HCT116 (cell line): ENCODE measurements around the gene DLG2. TPM values are rescaled to one million over a fixed set of nuclear protein-coding genes. Genes with fewer than 3 reads are reported as not detected.

Experiments used
- ATAC-seq: fragments of 200-7000 bp; cut with Tn5 transposase; 2 replicates; pipeline ENCODE4 v1.9.1; 2020; ENCODE audit warnings: mild to moderate bottlenecking, moderate library complexity
- BruUV-seq: library from RNA; stranded (reverse); fragments of 400-500 nt; replicated peaks from 2 replicates; lab custom pipeline; 2021; lab: Mats Ljungman, UMichigan
- CTCF ChIA-PET: fragments of 300-600 bp; sonication (Branson Sonifier 250); formaldehyde crosslinking; loops from one replicate; lab custom pipeline; 2021; ENCODE audit warnings: antibody characterized with exemption; lab: Charles Lee
- POLR2A ChIA-PET: fragments of 300-600, 350-600 bp; sonication (Branson Sonifier 250); formaldehyde crosslinking; loops from one replicate; lab custom pipeline; 2021; ENCODE audit warnings: antibody characterized with exemption; lab: Charles Lee
- RAD21 ChIA-PET, 2 experiments: fragments of 300-600 bp; sonication (Branson Sonifier 250); formaldehyde crosslinking; loops; one replicate each; lab custom pipeline; 2023; ENCODE audit warnings: low total read pairs in 2 of 2; ENCODE audit not compliant: uncharacterized antibody in 2 of 2, unreplicated experiment in 2 of 2, low non-redundant PET in 1 of 2; lab: Charles Lee
- DNase-seq: peaks from one replicate; pipeline ENCODE4 v3.0.0-alpha.2; 2010; ENCODE audit warnings: low read depth, low spot score
- H2AFZ ChIP-seq: fragments of 200-600 bp; shearing (Covaris generic), sonication (generic); 2 replicates; pipeline ENCODE4 v1.6.1; 2017; ENCODE audit warnings: low read depth, mixed run types, mixed read lengths, antibody characterized with exemption, low read length; ENCODE audit not compliant: poor library complexity, severe bottlenecking
- H3K27ac ChIP-seq: 2 replicates; pipeline ENCODE4 v1.5.1; 2012; ENCODE audit warnings: low read depth, low read length
- H3K27me3 ChIP-seq: fragments of 200-600 bp; sonication (generic); 2 replicates; pipeline ENCODE4 v1.6.1; 2016; ENCODE audit warnings: mixed run types, low read length, mixed read lengths; ENCODE audit not compliant: insufficient read depth
- H3K36me3 ChIP-seq, 2 experiments: fragments of 200-500 bp in 1 of 2; fragments of 200-600 bp in 1 of 2; sonication (Bioruptor generic) in 1 of 2; sonication (generic) in 1 of 2; 2 replicates each; pipeline versions ENCODE4 v1.5.1 to v1.6.1; 2014 to 2016; ENCODE audit warnings: low read length in 2 of 2, inconsistent platforms in 1 of 2, mixed read lengths in 1 of 2, mixed run types in 1 of 2; ENCODE audit not compliant: insufficient read depth in 2 of 2, control insufficient read depth in 1 of 2
- H3K4me1 ChIP-seq, 2 experiments: fragments of 200-600 bp in 1 of 2; sonication (generic) in 1 of 2; 2 replicates each; pipeline versions ENCODE4 v1.5.1 to v1.6.1; 2012 to 2017; ENCODE audit warnings: low read length in 2 of 2, inconsistent platforms in 1 of 2, mild to moderate bottlenecking in 1 of 2, mixed read lengths in 1 of 2, mixed run types in 1 of 2, moderate library complexity in 1 of 2; ENCODE audit not compliant: insufficient read depth in 2 of 2, control insufficient read depth in 1 of 2
- H3K4me2 ChIP-seq: fragments of 200-600 bp; sonication (generic); 2 replicates; pipeline ENCODE4 v1.6.1; 2017; ENCODE audit warnings: mixed run types, low read length, mixed read lengths
- H3K4me3 ChIP-seq, 2 experiments: fragments of 200-600 bp in 1 of 2; sonication (generic) in 1 of 2; replicated peaks in 1 of 2; 2 replicates each; pipeline ENCODE4 v1.5.1; 2011 to 2016; ENCODE audit warnings: low read length in 2 of 2, control low read depth in 1 of 2, low read depth in 1 of 2, mild to moderate bottlenecking in 1 of 2, mixed read lengths in 1 of 2, mixed run types in 1 of 2
- H3K79me2 ChIP-seq: fragments of 200-600 bp; sonication (generic); 2 replicates; pipeline ENCODE4 v1.6.1; 2017; ENCODE audit warnings: mild to moderate bottlenecking, mixed run types, low read length, moderate library complexity, mixed read lengths; ENCODE audit not compliant: insufficient read depth
- H3K9ac ChIP-seq: fragments of 200-600 bp; sonication (generic); 2 replicates; pipeline ENCODE4 v1.6.1; 2016; ENCODE audit warnings: low read length, mixed read lengths
- H3K9me2 ChIP-seq: fragments of 200-600 bp; sonication (generic), shearing (Covaris generic); 2 replicates; pipeline ENCODE4 v1.6.1; 2017; ENCODE audit warnings: mixed run types, mild to moderate bottlenecking, moderate library complexity; ENCODE audit not compliant: insufficient read depth
- H3K9me3 ChIP-seq, 2 experiments: fragments of 200-500 bp in 1 of 2; fragments of 200-600 bp in 1 of 2; sonication (Bioruptor generic) in 1 of 2; sonication (generic) in 1 of 2; 2 replicates each; pipeline ENCODE4 v1.6.1; 2014 to 2017; ENCODE audit warnings: low read length in 2 of 2, mixed read lengths in 2 of 2, inconsistent platforms in 1 of 2, low read depth in 1 of 2, mild to moderate bottlenecking in 1 of 2, mixed run types in 1 of 2, moderate library complexity in 1 of 2; ENCODE audit not compliant: control insufficient read depth in 1 of 2, insufficient read depth in 1 of 2
- H4K20me1 ChIP-seq: fragments of 200-600 bp; sonication (generic), shearing (Covaris generic); 2 replicates; pipeline ENCODE4 v1.6.1; 2017; ENCODE audit warnings: mixed run types, mild to moderate bottlenecking, moderate library complexity; ENCODE audit not compliant: insufficient read depth
- EZH2 ChIP-seq: fragments of 200-600 bp; sonication (generic); IDR thresholded peaks from 2 replicates; pipeline ENCODE4 v1.6.1; 2017; ENCODE audit warnings: antibody characterized with exemption, mixed run types
- EZH2phosphoT487 ChIP-seq: fragments of 200-600 bp; IDR thresholded peaks from 2 replicates; pipeline ENCODE4 v1.6.1; 2018; ENCODE audit warnings: antibody characterized with exemption, borderline replicate concordance
- POLR2A ChIP-seq: IDR thresholded peaks from 2 replicates; pipeline ENCODE4 v1.7.0; 2011; ENCODE audit warnings: borderline replicate concordance; ENCODE audit not compliant: insufficient read depth, insufficient read length; ENCODE audit errors: extremely low read depth
- RAD21 ChIP-seq: IDR thresholded peaks from 2 replicates; pipeline ENCODE4 v1.6.1; 2012; ENCODE audit warnings: low read depth, mild to moderate bottlenecking
- SP1 ChIP-seq: IDR thresholded peaks from 2 replicates; pipeline ENCODE4 v1.6.1; 2012; ENCODE audit warnings: low read depth
- ZBTB33 ChIP-seq: IDR thresholded peaks from 2 replicates; pipeline ENCODE4 v1.6.1; 2011; ENCODE audit warnings: mild to moderate bottlenecking, low read length, moderate library complexity; ENCODE audit not compliant: insufficient replicate concordance; ENCODE audit errors: extremely low read depth
- ZFX ChIP-seq: fragments of 450-650 bp; IDR thresholded peaks from 2 replicates; pipeline ENCODE4 v1.6.1; 2017
- intact Hi-C: fragments of 100-400 bp; cut with micrococcal nuclease; formaldehyde crosslinking; loops from 2 replicates; pipeline ENCODE4 v1.10.0; 2022
- total RNA-seq: library from RNA; stranded (reverse); gene quantifications from one replicate; pipeline ENCODE4 v1.2.1, GENCODE V29; 2021; ENCODE audit not compliant: unreplicated experiment
- TF ChIP-seq, protein P1 (sequence below): IDR thresholded peaks from 2 replicates; pipeline ENCODE4 v1.6.1; 2012
- TF ChIP-seq, protein P2 (sequence below), 3 experiments: fragments of 200-600 bp in 1 of 3; sonication (generic) in 1 of 3; IDR thresholded peaks in 2 of 3; conservative IDR thresholded peaks in 1 of 3; 2 replicates each; pipeline ENCODE4 v1.5.1; 2012 to 2017; ENCODE audit warnings: low read depth in 2 of 3, low read length in 2 of 3, antibody characterized with exemption in 1 of 3, borderline replicate concordance in 1 of 3, control low read depth in 1 of 3, mild to moderate bottlenecking in 1 of 3, mixed read lengths in 1 of 3, mixed run types in 1 of 3, moderate library complexity in 1 of 3; ENCODE audit not compliant: insufficient read depth in 1 of 3

DLG2 gene
- total RNA-seq, 1 experiment from 2014 or later, result 2.4 TPM

DNA sequence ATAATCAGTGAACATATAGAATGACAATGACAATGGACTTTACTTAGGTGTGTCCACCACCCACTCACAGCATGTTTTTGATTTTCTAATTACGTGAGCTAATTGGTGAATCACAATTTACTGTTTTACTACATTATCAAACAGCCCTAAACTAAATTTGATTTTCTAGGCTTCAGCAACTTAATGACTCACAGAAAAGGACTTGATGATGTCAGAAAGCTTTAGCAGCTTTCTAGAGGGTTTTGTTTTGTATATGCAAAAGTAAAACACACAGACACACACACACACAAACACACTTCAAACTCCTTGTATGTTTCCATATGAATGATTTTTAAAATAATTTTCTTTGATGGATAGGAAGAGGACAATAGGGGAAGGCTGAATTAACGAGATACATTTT, 1462.4 kb downstream of the DLG2 start:
- ChIA-PET RAD21 (no interaction called here), POLR2A (no interaction called here), CTCF (no interaction called here)
- Histone ChIP-seq H3K9me3 (no peaks in the 10 kb centered on the region), H3K9ac (no peak overlapping the region), H3K4me1 (no peaks in the 10 kb centered on the region), H3K27ac (no peak overlapping the region), H3K27me3 (no peaks in the 10 kb centered on the region), H2AFZ (no peak overlapping the region), H3K79me2 (no peaks in the 10 kb centered on the region), H4K20me1 (no peaks in the 10 kb centered on the region), H3K4me2 (no peak overlapping the region), H3K36me3 (no peaks in the 10 kb centered on the region; a peak in 1 of 4 replicates), H3K9me2 (no peaks in the 10 kb centered on the region), H3K4me3 (no peak overlapping the region)
- no peak for DNase-seq
- intact Hi-C loops, result no loop called here
- BruUV-seq, result no TSS peak
- TF ChIP-seq, protein P1, sequence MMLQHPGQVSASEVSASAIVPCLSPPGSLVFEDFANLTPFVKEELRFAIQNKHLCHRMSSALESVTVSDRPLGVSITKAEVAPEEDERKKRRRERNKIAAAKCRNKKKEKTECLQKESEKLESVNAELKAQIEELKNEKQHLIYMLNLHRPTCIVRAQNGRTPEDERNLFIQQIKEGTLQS, result no peak
- no peak for TF ChIP-seq POLR2A
- no peak for TF ChIP-seq SP1
- ATAC-seq, result no peak

DNA sequence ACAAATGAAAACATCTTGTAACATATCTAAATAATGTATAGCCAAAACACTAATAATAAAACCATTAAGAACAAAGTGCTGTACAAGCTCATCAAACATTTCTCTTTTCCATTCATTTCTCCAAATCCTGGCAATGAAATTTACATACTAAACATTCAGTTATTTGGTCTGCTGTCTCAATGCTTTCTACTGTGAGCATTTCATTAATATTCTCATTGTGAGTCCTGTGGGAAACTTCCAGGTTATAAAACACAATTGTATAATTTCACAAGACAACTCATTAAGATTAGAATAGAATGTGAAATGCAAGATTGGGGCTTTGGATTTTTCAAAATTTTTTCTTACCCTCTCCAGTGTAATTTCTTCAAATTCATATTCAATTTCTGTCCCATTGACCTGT, 1464.0 kb downstream of the DLG2 start:
- BruUV-seq, result no TSS peak
- no peaks in the 10 kb centered on the region for H3K27me3 ChIP-seq
- no peak overlapping the region for H3K4me2 ChIP-seq
- H2AFZ ChIP-seq, result no peak overlapping the region
- ATAC-seq (no peak), DNase-seq (no peak)
- no peak overlapping the region for H3K27ac ChIP-seq
- POLR2A ChIA-PET, result no interaction called here
- TF ChIP-seq, protein P2, sequence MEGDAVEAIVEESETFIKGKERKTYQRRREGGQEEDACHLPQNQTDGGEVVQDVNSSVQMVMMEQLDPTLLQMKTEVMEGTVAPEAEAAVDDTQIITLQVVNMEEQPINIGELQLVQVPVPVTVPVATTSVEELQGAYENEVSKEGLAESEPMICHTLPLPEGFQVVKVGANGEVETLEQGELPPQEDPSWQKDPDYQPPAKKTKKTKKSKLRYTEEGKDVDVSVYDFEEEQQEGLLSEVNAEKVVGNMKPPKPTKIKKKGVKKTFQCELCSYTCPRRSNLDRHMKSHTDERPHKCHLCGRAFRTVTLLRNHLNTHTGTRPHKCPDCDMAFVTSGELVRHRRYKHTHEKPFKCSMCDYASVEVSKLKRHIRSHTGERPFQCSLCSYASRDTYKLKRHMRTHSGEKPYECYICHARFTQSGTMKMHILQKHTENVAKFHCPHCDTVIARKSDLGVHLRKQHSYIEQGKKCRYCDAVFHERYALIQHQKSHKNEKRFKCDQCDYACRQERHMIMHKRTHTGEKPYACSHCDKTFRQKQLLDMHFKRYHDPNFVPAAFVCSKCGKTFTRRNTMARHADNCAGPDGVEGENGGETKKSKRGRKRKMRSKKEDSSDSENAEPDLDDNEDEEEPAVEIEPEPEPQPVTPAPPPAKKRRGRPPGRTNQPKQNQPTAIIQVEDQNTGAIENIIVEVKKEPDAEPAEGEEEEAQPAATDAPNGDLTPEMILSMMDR (IDR thresholded peaks at IDR 0.05 in 2 of 3, conservative IDR thresholded peaks at IDR 0.05 in 1 of 3; ENCODE audit: borderline replicate concordance in 1 of 3, insufficient read depth in 1 of 3, low read depth in 2 of 3, low read length in 2 of 3), result no peak
- no peak for TF ChIP-seq ZBTB33
- no peak for TF ChIP-seq ZFX
- TF ChIP-seq EZH2, result no peak
- TF ChIP-seq EZH2phosphoT487, result no peak
- TF ChIP-seq RAD21, result no peak
- no peaks in the 10 kb centered on the region for H3K9me3 ChIP-seq
- intact Hi-C loops, result no loop called here
- H3K9me2 ChIP-seq, result no peaks in the 10 kb centered on the region
- H3K36me3 ChIP-seq, result no peaks in the 10 kb centered on the region; a peak in 1 of 4 replicates
- CTCF ChIA-PET, result no interaction called here
- RAD21 ChIA-PET, result no interaction called here
- no peak overlapping the region for H3K4me3 ChIP-seq
- no peak overlapping the region for H3K9ac ChIP-seq
- no peaks in the 10 kb centered on the region for H4K20me1 ChIP-seq
- H3K4me1 ChIP-seq, result no peaks in the 10 kb centered on the region
- H3K79me2 ChIP-seq, result no peaks in the 10 kb centered on the region
